ENCODE results near the gene ADIG.

Gene ADIG

DNA sequence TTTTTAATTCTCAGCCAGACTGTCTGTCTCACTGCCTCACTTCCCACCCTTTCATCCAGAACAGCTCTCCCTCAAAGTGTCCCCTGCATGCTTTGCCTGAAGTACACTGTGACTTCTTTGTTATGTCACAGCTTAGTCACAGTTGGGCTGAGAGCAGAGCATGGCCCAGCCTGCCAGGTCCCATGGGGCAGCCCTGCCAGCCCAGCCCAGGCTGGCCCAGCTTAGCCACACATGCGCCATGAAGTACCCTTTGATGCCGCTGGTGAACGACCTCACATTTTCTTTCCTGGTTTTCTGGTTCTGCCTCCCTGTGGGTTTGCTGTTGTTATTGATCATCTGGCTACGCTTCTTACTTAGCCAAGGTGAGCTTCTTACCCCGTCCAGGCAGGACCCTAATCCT lies at the start of gene ADIG:
Gene ADIG (plus strand): TSS at position 185 of the 400 bp plus-strand sequence. CDS start 54 bp downstream, at position 239.
- DNase-seq = no peak

DNA sequence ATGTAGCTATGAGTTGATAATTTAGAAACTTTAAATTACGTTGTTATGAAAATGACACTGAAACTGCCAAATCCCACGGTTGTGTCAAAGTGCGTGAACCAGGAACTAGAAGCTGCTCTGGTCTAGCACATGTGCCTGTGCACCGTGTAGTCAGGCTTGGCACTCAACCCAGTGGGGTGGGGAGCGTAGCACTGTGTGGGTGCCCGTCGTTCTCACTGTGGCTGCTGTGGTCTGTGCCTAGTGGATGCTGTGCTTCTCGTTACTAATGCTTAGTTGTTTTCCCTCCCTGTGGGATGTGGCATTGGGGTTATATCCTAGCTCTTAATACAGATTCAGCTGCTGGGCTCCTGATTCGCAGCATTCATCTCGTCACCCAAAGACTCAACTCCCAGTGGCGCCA lies 46.2 kb upstream of the ADIG start:
- no peak for DNase-seq

DNA sequence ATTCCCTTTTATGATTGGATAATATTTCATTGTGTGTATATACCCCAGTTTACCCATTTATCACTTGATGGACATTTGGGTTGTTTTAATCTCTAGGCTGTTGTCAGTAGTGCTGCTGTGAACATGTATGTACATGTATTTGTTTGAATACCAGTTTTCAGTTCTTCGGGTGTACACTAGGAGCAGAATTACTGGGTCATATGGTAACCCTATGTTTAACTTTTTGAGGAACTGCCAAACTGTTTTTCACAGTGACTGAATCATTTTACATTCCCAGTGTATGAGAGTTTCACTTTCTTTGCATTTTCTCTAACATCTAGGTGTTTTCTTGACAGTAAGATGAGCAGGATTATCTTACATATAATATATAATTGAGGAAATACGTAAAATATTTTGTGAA lies 44.7 kb upstream of the ADIG start:
- no peak for DNase-seq

DNA sequence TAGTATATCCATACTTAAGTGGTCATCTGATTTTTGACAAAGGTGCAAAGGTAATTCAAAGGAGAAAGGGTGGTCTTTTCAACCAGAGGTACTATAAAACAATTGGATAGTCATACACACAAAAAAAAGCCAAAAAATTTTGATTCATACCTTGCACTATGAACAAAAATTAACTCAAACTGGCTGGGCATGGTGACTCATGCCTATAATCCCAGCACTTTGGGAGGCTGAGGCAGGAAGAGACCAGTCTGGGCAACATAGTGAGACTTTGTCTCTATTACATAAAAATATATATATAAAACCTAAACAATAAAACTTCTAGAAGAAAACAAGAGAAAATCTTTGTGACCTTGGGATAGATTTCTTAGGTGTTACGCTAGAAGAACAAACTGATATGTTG lies 43.8 kb upstream of the ADIG start:
- DNase-seq = no peak

DNA sequence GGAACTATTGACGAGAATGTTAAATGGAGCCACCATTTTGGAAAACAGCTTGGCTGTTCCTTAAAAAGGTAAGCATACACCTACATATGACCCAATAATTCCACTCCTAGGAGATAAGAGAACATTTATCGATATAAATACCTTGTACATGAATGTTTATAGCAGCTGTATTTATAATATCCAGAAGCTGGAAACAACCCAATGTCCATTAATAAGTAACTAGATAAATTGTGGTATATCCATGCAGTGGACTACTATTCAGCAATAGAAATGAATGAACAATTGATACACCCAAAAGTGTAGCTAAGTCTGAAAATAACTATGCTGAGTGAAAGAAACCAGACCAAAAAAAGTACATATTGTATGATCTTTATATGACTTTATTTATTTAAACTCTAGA lies 42.2 kb upstream of the ADIG start:
- DNase-seq = no peak

DNA sequence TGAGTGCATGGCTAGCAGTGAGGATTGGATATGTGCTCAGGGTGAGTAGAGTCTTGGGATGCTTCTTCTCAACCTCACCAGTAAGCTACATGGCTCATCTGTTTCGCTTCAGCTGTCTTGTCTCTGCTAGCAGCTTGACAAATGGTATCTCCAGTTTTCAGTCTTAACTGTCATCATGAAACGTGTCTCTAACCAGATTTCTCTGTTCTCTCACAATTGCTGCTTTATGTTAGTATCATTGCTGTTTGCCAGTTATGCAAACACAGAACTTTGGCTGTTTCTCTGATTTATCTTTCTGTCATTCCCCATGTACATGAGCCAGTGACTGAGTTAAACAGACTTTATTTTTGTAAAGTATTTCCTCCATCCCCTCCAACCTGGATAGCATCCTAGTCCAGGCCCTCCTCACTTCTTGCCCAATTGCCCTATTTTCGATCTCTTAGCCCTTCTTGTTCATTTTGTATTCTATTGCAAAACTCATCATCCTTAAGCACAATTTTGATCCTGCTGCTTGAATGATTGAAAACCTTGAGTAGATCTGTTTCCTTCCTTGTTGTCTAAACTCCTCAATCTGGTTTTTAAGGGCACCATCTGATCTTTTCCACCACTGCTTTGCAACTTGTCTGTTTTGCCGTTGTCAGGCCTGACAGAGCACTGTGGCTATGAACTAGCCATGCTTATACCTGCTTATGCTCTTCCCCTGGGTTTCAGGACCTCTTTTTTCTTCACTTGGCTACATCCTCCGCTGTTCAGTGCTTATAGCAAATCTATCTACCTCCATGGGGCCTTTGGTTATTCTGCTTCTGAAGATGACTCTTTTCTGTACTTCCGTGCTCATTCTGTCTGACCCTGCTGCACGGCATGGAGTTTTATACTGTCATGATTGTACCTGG lies 37.7 kb upstream of the ADIG start:
- DNase-seq = no peak

DNA sequence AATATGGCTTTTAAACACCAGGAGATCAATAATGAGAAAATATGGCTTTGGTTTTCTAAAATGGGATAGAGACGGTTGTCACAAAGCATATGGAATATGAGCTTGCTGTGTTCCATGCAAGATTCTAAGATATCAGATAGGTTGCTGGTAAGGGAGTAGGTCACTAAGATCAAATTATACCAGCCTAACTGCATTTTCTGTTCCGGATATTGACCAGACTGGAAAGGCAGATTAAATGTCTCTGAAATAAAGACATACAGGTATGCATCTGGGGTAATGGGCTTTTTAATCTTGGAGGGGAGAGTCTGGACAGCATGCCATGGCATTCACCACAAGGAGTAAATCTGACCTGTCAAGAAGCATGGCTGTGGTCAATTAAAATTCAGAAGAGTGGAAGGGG lies 35.2 kb upstream of the ADIG start:
- no peak for DNase-seq

DNA sequence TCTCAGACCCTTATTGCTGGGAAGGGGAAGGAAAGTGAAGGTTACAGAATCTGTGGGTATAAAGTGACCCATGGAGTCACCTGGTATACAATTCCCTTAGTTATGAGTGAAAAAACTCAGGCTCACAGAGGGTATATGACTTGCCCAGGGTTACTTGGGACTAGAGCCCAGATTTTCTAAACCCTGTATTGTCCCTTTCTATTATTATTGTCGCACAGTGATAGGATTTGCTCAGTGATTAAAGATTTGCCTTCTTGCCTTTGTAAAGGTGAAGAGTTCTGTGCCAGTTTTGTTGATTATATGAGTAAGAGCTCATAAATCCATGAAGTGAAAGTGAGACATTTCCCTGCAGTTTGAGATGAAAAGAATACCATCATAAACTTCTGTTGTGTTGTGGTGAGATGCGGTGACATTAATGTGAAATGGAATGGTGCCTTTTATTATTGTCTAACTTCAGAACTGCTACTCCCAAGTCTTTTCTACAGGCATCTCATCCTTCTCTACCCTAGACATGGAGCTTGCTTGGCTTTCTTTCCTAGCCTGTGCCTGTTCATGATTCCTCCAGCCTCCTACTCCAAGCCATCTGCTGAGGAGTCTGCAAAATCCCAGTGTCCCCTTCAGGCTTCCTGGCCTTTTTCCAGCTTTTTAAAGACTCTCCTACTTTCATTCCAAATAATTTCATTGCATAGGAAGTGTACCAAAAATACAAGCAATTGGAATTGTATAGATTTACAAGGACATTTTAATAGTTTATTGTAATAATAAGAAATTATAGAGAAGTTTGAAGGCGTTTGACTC lies 33.5 kb upstream of the ADIG start:
- DNase-seq = no peak

DNA sequence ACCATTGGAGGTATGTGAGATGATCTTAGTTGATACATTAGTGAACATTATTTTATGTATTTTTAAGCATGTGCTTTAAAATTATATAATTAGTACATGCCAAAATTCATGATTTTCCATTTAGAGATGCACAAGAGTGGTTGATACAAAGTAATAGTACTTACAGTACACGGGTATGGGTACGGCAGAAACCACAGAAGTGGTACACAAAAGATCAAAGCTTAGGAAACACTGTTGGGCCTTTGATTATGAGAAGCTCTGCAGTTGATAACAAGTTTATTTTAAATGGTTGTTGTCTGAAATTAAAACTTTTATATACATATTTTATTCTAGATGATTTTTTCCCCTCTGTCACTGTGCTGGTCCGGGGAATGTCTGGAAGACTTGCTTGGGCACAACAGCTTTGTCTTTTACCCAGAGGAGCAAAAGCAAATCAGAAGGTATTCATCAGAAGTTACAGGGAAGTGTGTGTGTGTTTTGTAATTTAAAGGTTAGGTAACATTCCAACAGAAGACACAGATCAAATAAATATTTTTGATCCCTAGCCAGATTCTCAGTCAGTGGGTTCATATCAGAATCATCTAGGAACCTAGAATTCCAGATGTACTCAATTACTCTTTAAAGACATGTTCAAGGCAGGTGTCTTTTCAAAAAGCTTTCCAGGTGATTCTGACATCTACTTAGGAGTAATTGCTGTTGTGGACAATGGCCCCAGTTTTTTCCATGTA lies 32.5 kb upstream of the ADIG start:
- no peak for DNase-seq

DNA sequence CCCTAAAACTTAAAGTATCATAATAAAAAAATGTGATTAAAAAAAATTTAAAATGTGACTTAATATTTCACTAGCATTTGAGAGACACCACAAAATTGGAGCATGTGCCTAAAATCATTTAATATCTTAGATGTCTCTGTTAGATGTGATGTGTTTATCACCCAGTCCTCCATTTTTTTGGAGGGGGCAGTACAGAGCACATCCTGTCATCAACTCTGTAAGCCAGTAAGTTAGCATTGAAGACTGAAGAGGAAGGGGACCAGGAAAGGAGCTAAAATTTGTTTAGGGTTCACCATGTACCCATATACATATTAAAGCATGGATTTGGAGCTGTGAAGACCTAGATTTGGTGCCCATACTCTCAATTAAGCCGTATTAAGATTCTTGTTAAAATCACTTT lies 30.7 kb upstream of the ADIG start:
- no peak for DNase-seq

DNA sequence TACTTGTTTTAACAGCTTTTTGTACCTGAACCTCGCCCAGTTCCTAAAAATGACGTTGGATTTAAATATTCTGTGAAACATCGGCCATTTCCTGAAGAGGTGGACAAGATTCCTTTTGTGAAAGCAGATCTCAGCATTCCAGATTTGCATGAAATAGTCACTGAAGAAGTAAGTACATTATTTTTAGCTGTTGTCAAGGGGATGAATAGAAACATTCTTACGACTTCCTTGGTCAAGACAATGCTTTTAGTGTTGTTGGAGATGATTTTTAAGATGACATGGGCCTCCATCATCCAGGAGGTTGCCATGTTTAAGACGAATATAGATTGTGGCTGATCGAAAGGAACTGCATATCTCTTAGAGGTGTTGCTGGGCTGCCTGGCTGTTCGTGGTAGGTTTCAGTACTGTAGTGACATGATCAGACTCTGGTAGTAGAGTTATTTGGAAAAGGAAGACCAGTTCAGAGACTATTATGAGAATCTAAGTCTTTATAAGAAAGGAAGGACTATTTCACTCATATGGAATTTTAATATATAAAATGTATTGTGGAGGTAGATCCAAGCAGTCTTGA lies 29.9 kb upstream of the ADIG start:
- DNase-seq = no peak

DNA sequence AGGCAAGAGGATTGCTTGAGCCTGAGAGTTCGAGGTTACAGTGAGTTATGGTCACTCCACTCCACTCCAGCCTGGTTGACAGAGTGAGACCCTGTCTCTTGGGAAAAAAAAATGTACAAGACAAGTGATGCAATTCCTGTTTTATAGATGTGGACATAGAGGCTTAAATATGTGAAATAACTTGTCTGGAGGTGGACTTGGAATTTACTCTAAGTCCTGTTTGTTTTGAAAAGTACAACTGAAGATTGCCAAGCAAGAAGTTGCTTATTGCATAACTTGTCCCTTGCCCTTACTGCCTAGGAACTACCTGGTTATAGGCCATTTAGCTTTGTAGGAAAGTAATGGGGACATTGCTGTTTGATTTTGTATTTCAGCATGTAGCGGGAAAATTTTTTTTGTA lies 26.0 kb upstream of the ADIG start:
- DNase-seq = no peak

DNA sequence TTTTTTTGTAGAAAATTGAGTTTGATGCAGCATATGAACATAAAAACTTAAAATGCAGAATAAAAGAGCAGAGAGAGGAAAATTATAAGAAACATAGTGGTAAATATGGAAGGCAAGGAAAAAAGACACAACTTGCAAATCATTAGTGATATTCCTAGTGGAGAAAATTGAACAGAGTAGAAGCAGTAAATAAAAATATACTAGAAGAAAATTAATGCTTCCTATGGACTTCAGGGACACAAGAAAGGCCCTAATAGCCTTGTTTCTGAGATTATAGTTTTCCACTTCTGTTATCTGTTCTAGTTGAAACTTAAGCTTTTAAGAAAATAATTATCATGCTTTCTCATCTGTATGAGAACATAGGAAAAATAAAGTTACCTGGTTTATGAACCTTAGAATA lies 25.6 kb upstream of the ADIG start:
- DNase-seq = no peak

DNA sequence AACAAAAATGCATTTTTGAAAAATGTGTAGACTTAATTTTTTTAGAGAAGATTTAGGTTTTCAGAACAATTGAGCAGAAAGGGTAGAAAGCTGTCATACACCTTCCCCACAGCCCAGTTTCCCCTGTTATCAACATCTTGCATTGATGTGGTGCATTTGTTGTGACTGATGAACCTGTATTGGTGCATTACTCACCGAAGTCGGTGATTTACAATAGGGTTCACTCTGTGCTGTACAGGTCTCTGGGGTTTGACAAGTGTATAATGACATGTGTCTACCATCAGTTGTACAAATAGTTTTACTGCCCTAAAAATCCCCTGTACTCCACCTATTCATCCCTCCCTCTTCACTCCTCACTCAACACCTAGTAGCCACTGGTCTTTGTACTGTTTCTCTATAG lies 23.8 kb upstream of the ADIG start:
- no peak for DNase-seq

DNA sequence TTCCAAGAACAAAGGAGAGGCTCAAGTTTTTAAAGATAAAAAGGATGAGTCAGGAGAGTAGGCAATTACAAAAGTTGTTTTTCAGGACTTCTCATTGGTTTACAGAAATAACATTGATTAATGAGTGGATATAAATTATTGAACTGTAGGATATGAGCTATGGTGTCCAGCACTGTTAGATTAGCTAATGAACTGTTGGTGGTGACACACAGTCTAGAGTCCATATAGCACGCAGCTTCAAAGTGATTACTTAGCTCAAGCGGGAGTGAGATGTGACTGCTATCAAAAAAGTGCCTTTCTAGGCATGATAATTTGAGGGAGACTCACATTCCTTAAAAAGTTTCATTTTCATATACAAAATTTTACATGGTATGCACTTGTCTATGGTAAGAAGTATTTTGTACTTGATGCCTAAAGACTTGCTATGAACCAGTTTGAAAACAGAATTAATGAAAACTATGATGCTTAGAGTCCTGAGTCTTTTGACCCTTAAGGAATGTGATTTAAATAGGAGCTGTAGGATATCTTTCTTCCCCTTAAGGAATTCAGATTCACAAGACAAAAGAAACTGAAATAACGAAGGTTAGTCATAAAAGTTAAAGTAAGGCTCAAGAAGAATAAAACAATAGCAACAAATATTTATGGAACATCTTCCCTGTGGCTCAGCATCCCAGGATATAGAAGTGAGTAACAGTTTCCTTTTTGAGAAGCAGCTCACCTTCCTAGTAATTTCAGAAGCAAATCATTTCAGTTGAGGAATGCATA lies 22.2 kb upstream of the ADIG start:
- no peak for DNase-seq

DNA sequence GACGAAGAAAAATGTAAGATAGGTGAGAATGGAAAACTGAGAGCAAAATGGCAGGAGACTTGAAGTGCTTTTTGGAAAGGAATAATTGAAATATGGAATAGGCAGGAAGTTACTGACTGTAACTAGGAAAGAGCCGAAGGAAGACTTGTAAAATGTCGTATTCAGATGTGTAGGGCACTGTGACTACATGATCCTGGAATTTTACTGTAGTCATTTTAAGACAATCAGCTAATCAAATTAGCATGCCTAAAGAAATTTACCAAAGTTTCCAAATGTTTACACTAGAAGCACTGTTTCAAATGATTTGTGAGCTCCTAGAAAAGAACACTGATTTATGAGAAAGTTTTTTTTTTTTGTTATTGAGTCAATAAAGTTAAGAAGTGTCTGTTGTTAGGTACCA lies 21.2 kb upstream of the ADIG start:
- DNase-seq = no peak

DNA sequence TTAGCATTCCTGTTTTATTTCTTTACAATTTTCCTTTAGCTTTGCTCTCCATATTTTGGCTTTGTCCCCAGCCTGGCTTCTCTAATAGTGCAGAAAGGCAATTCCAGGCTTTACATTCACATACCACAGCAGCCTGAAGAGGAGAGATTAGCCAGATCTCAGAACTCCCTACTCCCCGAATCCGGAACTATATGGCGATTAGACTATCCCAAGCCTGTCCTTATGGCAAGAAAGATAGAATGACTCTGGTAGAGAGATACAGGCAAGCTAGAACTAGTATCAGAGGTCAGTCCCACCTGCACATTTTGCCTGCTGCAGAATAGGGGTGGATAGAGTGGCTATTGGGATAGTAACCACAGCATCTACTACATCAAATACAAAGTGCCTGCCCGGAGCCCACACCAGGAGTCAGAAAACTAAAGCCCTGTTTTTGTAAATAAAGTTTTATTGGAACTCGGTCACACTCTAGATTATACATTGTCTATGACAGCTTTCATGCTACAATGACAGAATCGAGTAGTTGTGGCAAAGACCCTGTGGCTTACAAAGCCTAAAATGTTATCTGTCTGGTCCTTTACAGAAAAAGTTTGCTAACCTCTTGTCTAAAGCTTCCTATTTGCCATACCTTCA lies 17.1 kb upstream of the ADIG start:
- no peak for DNase-seq

DNA sequence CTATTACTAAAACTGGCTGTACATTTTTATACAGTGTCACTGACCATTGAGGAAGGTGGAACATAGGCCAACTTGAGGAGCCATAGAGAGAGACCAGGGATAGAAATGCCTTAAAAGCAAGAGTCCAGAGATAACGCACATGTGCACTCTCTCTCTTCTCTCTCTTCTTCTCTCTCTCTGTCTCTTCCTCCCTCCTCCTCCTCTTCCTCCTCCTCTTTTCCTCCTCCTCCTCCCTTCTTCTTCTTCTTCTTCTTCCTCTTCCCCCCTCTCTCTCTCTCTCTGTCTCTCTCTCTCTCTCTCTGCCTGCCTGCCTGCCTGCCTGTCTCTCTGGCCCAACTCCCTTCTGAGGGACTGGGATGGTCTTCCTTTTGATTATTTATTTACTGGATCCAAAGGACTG lies 16.3 kb upstream of the ADIG start:
- no peak for DNase-seq

DNA sequence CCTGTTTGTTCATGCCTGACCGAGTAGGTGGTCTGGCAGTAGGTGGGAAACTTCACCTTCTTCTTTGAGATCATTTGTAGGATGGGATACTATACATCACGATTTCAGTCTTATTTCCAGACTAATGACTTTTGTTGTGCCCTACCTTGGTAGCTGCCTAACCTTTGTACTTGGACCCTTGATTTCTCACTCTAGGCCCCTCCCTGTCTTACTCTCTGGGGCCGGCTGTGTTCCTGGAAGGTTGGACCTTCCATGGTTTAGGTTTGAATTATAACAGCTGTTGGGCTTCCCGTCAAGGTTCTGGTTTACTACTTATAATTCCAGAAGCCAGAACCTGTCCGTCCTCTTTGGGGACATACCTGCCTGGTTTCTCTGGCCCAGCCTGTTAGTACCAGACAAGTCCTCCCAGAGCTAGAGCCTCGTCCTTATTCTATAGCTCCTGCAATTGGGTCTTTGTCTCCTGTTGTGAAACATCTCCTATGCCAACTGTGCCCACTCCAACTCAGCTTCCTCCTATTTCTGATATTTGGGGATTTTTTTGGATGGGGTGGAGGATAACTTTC lies 14.9 kb upstream of the ADIG start:
- no peak for DNase-seq

DNA sequence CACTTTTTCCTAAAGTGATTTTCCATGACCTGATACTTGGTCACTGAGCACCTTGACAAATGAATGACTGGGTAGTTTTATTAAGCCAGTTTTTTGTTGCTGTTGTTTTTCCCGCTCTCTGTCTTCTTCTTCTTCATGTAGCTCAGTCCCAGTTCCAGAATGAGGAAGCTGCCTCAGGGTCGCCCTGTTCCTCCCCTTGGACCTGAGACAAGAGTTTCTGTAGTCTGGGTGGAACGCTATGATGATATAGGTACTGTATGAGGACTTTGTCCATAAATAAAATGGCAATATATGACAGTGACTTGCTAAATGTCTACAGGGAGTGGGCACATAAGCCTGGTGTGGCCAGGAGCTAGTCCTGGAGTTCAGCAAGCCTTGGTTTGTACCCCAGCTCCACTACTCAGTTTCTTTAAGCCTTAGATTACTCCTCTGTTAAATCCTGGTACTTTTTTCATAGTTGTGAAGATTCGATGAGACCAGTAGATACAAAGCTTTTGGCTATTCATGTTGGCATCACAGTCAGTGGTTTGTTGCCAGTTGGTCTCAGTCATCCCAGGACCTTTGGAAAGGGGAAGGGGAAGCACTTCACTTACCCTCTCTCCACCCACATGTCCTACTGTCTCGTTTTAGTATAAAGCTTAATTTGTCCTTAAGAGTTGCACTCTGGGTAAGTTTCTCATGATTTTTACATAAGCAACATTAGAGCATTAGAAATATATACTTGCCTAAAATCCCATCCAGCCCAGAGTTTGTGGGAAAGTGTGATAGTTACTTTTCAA lies 11.1 kb upstream of the ADIG start:
- DNase-seq = no peak

DNA sequence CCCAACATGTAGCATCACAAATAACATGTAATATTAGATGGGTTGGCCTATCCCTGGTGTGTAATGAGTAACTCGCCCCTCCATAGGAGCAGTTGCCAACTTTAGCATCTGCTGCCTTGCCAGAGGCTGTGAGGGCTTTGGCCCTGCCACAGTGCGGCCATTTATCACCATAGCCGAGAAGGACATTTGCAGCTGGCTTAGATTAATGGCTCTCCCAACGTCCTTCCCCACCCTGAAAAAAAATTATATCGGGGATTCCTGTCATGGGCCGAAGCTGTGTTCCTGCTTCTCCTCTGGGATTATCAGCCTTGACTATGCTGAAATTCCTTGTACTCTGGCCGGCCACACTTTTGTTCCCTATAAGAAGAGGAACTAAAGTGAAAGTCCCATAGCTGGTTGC lies 7.6 kb upstream of the ADIG start:
- DNase-seq = no peak
